ENCODE measurements around the gene LYST. TPM values are rescaled to one million over a fixed set of nuclear protein-coding genes. Genes with fewer than 3 reads are reported as not detected.

Gene LYST
- total RNA-seq, 2 experiments from 2014 or later: 24.7 to 26.8 TPM

GRCh38 chr1:235823684-235824083, 43.0 kb downstream of the LYST start:
- Mint-ChIP-seq H3K27me3 (no peaks in the 10 kb centered on the region), H3K4me3 (no peak overlapping the region), H3K9me3 (no peaks in the 10 kb centered on the region), H3K27ac (no peak overlapping the region), H3K4me1 (no peaks in the 10 kb centered on the region), H3K36me3 (ENCODE audit: low read depth) (peaks cover 15% of the 10 kb centered on the region)
- ChIA-PET POLR2A (no interaction called here), CTCF (interaction anchor here (1.1 to 1.6 kb wide), 2 partner anchors 11 to 18 kb away, joined by 3 read pairs; no protein-coding TSS in a partner anchor)
- no peak for DNase-seq

GRCh38 chr1:235822685-235823084, 44.0 kb downstream of the LYST start:
- Mint-ChIP-seq H3K4me3 (no peak overlapping the region), H3K36me3 (ENCODE audit: low read depth) (peaks cover 9% of the 10 kb centered on the region), H3K4me1 (no peaks in the 10 kb centered on the region), H3K9me3 (no peaks in the 10 kb centered on the region), H3K27me3 (no peaks in the 10 kb centered on the region), H3K27ac (no peak overlapping the region)
- ChIA-PET POLR2A (no interaction called here), CTCF (interaction anchor here (0.7 to 1.6 kb wide), 3 partner anchors 12 to 118 kb away, joined by 3 read pairs; no protein-coding TSS in a partner anchor)
- no peak for DNase-seq

GRCh38 chr1:235821361-235821981, 45.2 kb downstream of the LYST start:
- ChIA-PET POLR2A (no interaction called here), CTCF (interaction anchor here (1.0 to 1.5 kb wide), 4 partner anchors 17 to 317 kb away, joined by 3 to 4 read pairs (median 3); partner anchors contain the start of gene B3GALNT2)
- H3K9me3 Mint-ChIP-seq: no peaks in the 10 kb centered on the region
- no peak for DNase-seq
- H3K36me3 Mint-ChIP-seq (ENCODE audit: low read depth): peaks cover 9% of the 10 kb centered on the region
- no peak overlapping the region for H3K27ac Mint-ChIP-seq
- H3K4me3 Mint-ChIP-seq: no peak overlapping the region
- no peaks in the 10 kb centered on the region for H3K4me1 Mint-ChIP-seq
- no peaks in the 10 kb centered on the region for H3K27me3 Mint-ChIP-seq

- no peaks in the 10 kb centered on the region for H3K4me1 Mint-ChIP-seq
- no peaks in the 10 kb centered on the region for H3K9me3 Mint-ChIP-seq
- DNase-seq: no peak
- H3K27me3 Mint-ChIP-seq: no peaks in the 10 kb centered on the region
- no peak overlapping the region for H3K27ac Mint-ChIP-seq
- H3K36me3 Mint-ChIP-seq (ENCODE audit: low read depth): peaks cover 3% of the 10 kb centered on the region
- POLR2A ChIA-PET: no interaction called here
- CTCF ChIA-PET: interaction anchor here (1.1 to 1.5 kb wide), 3 partner anchors 9 to 315 kb away, joined by 3 to 5 read pairs (median 4); partner anchors contain the start of gene B3GALNT2
- H3K4me3 Mint-ChIP-seq: no peak overlapping the region
These were observed 46.6 kb downstream of the LYST start for GRCh38 chr1:235820061-235820460.

GRCh38 chr1:235818632-235819136, 48.0 kb downstream of the LYST start:
- peaks cover 2% of the 10 kb centered on the region for H3K36me3 Mint-ChIP-seq (ENCODE audit: low read depth)
- DNase-seq: no peak
- no peaks in the 10 kb centered on the region for H3K4me1 Mint-ChIP-seq
- CTCF ChIA-PET: no interaction called here
- no peaks in the 10 kb centered on the region for H3K9me3 Mint-ChIP-seq
- no peak overlapping the region for H3K4me3 Mint-ChIP-seq
- no peak overlapping the region for H3K27ac Mint-ChIP-seq
- no peaks in the 10 kb centered on the region for H3K27me3 Mint-ChIP-seq
- POLR2A ChIA-PET: no interaction called here

GRCh38 chr1:235817101-235817728, 49.5 kb downstream of the LYST start:
- no peak overlapping the region for H3K27ac Mint-ChIP-seq
- CTCF ChIA-PET: interaction anchor here (0.6 to 1.0 kb wide), 2 partner anchors 191 to 311 kb away, joined by 3 to 5 read pairs; no protein-coding TSS in a partner anchor
- POLR2A ChIA-PET: no interaction called here

GRCh38 chr1:235809688-235810397, 56.9 kb downstream of the LYST start:
- H3K9me3 Mint-ChIP-seq: no peaks in the 10 kb centered on the region
- no peaks in the 10 kb centered on the region for H3K27me3 Mint-ChIP-seq
- no peaks in the 10 kb centered on the region for H3K4me1 Mint-ChIP-seq
- no peak overlapping the region for H3K4me3 Mint-ChIP-seq
- CTCF ChIA-PET: interaction anchor here (1.2 kb wide), 1 partner anchor 176 kb away, joined by 3 read pairs; no protein-coding TSS in a partner anchor
- peaks cover 13% of the 10 kb centered on the region for H3K36me3 Mint-ChIP-seq (ENCODE audit: low read depth)
- POLR2A ChIA-PET: no interaction called here
- no peak overlapping the region for H3K27ac Mint-ChIP-seq
- DNase-seq: no peak

More at GRCh38 chr1:235817101-235817728, 49.5 kb downstream of the LYST start:
- Mint-ChIP-seq H3K4me1 (no peaks in the 10 kb centered on the region), H3K9me3 (no peaks in the 10 kb centered on the region), H3K4me3 (no peak overlapping the region), H3K36me3 (ENCODE audit: low read depth) (peaks cover 2% of the 10 kb centered on the region), H3K27me3 (no peaks in the 10 kb centered on the region)
- no peak for DNase-seq

GRCh38 chr1:235808223-235808622, 58.5 kb downstream of the LYST start:
- Mint-ChIP-seq H3K4me3 (no peak overlapping the region), H3K27me3 (no peaks in the 10 kb centered on the region), H3K9me3 (no peaks in the 10 kb centered on the region), H3K36me3 (ENCODE audit: low read depth) (peaks cover 14% of the 10 kb centered on the region), H3K4me1 (no peaks in the 10 kb centered on the region), H3K27ac (no peak overlapping the region)
- DNase-seq: no peak
- CTCF ChIA-PET: no interaction called here
- POLR2A ChIA-PET: no interaction called here

- CTCF ChIA-PET: interaction anchor here (1.0 kb wide), 1 partner anchor 27 kb away, joined by 3 read pairs; no protein-coding TSS in a partner anchor
- no peak overlapping the region for H3K27ac Mint-ChIP-seq
- H3K4me1 Mint-ChIP-seq: no peaks in the 10 kb centered on the region
- DNase-seq: no peak
- no peaks in the 10 kb centered on the region for H3K9me3 Mint-ChIP-seq
- H3K4me3 Mint-ChIP-seq: no peak overlapping the region
- POLR2A ChIA-PET: no interaction called here
- no peaks in the 10 kb centered on the region for H3K27me3 Mint-ChIP-seq
- peaks cover 17% of the 10 kb centered on the region for H3K36me3 Mint-ChIP-seq (ENCODE audit: low read depth)
These were observed 60.6 kb downstream of the LYST start for GRCh38 chr1:235806123-235806522.

- Mint-ChIP-seq H3K27ac (no peak overlapping the region), H3K4me1 (no peaks in the 10 kb centered on the region), H3K9me3 (no peaks in the 10 kb centered on the region), H3K4me3 (no peak overlapping the region), H3K36me3 (ENCODE audit: low read depth) (peaks cover 27% of the 10 kb centered on the region), H3K27me3 (no peaks in the 10 kb centered on the region)
- DNase-seq: no peak
- ChIA-PET CTCF (interaction anchor here (0.7 to 0.9 kb wide), 2 partner anchors 29 to 148 kb away, joined by 3 to 5 read pairs; no protein-coding TSS in a partner anchor), POLR2A (no interaction called here)
These were observed 63.9 kb downstream of the LYST start for GRCh38 chr1:235802573-235803346.

- Mint-ChIP-seq H3K4me1 (no peaks in the 10 kb centered on the region), H3K4me3 (no peak overlapping the region), H3K27me3 (no peaks in the 10 kb centered on the region), H3K36me3 (ENCODE audit: low read depth) (peaks cover 32% of the 10 kb centered on the region), H3K27ac (no peak overlapping the region), H3K9me3 (no peaks in the 10 kb centered on the region)
- ChIA-PET POLR2A (no interaction called here), CTCF (no interaction called here)
- no peak for DNase-seq
These were observed 67.4 kb downstream of the LYST start for GRCh38 chr1:235799264-235799663.

- Mint-ChIP-seq H3K27me3 (no peaks in the 10 kb centered on the region), H3K4me1 (no peaks in the 10 kb centered on the region), H3K27ac (no peak overlapping the region), H3K36me3 (ENCODE audit: low read depth) (peaks cover 25% of the 10 kb centered on the region), H3K4me3 (no peak overlapping the region), H3K9me3 (no peaks in the 10 kb centered on the region)
- POLR2A ChIA-PET: no interaction called here
- CTCF ChIA-PET: no interaction called here
- no peak for DNase-seq
These were observed 75.1 kb downstream of the LYST start for GRCh38 chr1:235791532-235792060.

Measured in activated CD4-positive, alpha-beta T cell treated with anti-CD3 and anti-CD28 coated beads, Interleukin-2, amount 10 ng/mL, durations not matched to agents 7 days and 5 days (primary cell).